Type B pancreatic cell (in vitro differentiated cells): ENCODE data around the gene ACVR1B. TPM values are rescaled to one million over a fixed set of nuclear protein-coding genes. Genes with fewer than 3 reads are reported as not detected.
A peak's percentile ranks its signal among the peaks of the same experiment; 100 is the strongest.

Experiments used
- DNase-seq: peaks from one replicate; pipeline ENCODE4 v3.0.0; 2021; ENCODE audit warnings: mixed read lengths; ENCODE audit not compliant: unreplicated experiment; ENCODE audit errors: extremely low spot score
- H3K27ac Mint-ChIP-seq: 2 replicates; pipeline ENCODE4 v1.8.0; 2021; ENCODE audit warnings: mild to moderate bottlenecking, mixed read lengths
- H3K27me3 Mint-ChIP-seq: 2 replicates; pipeline ENCODE4 v1.8.0; 2021; ENCODE audit warnings: mixed read lengths
- H3K36me3 Mint-ChIP-seq: 2 replicates; pipeline ENCODE4 v1.8.0; 2021; ENCODE audit warnings: mixed read lengths
- H3K4me1 Mint-ChIP-seq: one replicate; pipeline ENCODE4 v1.8.0; 2021; ENCODE audit warnings: mixed read lengths; ENCODE audit not compliant: unreplicated experiment
- H3K4me3 Mint-ChIP-seq: 2 replicates; pipeline ENCODE4 v1.8.0; 2021; ENCODE audit warnings: mild to moderate bottlenecking, mixed read lengths
- H3K9me3 Mint-ChIP-seq: 2 replicates; pipeline ENCODE4 v1.8.0; 2021; ENCODE audit warnings: mixed read lengths
- total RNA-seq: library from RNA; stranded (reverse); gene quantifications from 2 replicates; pipeline ENCODE4 v1.2.1, GENCODE V29; 2021; ENCODE audit warnings: low replicate concordance
- TF ChIP-seq, protein P1 (sequence below): fragments of 200-600 bp; sonication (generic); conservative IDR thresholded peaks from 2 replicates; pipeline ENCODE4 v1.5.0; 2021; ENCODE audit warnings: antibody characterized with exemption, mild to moderate bottlenecking

Gene ACVR1B
- total RNA-seq, 1 donor from 2014 or later, result 36.1 TPM

GRCh38 chr12:51954561-51955361, 3.3 kb downstream of the ACVR1B start:
- TF ChIP-seq, protein P1, sequence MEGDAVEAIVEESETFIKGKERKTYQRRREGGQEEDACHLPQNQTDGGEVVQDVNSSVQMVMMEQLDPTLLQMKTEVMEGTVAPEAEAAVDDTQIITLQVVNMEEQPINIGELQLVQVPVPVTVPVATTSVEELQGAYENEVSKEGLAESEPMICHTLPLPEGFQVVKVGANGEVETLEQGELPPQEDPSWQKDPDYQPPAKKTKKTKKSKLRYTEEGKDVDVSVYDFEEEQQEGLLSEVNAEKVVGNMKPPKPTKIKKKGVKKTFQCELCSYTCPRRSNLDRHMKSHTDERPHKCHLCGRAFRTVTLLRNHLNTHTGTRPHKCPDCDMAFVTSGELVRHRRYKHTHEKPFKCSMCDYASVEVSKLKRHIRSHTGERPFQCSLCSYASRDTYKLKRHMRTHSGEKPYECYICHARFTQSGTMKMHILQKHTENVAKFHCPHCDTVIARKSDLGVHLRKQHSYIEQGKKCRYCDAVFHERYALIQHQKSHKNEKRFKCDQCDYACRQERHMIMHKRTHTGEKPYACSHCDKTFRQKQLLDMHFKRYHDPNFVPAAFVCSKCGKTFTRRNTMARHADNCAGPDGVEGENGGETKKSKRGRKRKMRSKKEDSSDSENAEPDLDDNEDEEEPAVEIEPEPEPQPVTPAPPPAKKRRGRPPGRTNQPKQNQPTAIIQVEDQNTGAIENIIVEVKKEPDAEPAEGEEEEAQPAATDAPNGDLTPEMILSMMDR, result no peak
- peak overlapping the region; percentile 61 for H3K27ac Mint-ChIP-seq

DNA sequence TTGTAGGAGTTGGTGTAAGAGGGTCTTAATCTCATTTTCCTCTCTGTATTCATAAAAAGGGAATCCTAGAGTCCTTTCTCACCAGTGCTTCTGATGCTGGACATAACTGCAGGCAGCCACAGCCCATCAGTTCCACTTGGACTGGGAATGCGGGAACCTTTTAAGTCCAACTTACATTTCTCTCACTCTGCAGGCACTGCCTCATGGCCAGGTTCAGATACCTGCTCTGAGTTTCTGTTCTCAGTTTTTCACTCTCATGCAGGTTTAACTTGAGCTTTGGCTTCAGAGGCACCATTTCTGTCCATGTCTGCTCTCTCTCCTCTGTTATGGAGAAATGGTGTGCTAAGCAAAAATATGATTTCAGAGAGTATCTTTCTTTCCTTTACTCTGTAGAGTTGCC, 4.2 kb downstream of the ACVR1B start:
- no peaks in the 10 kb centered on the region for H3K27me3 Mint-ChIP-seq
- H3K4me3 Mint-ChIP-seq, result peak overlapping the region; percentile 56
- TF ChIP-seq, protein P1, result no peak
- no peak for DNase-seq
- H3K4me1 Mint-ChIP-seq, result peaks cover 55% of the 10 kb centered on the region
- no peaks in the 10 kb centered on the region for H3K9me3 Mint-ChIP-seq
- H3K36me3 Mint-ChIP-seq, result peaks cover 6% of the 10 kb centered on the region
- no peak overlapping the region for H3K27ac Mint-ChIP-seq

More at GRCh38 chr12:51954561-51955361, 3.3 kb downstream of the ACVR1B start:
- no peaks in the 10 kb centered on the region for H3K9me3 Mint-ChIP-seq
- peak overlapping the region; percentile 83 for H3K4me3 Mint-ChIP-seq
- H3K4me1 Mint-ChIP-seq, result peaks cover 58% of the 10 kb centered on the region
- peaks cover 6% of the 10 kb centered on the region for H3K36me3 Mint-ChIP-seq
- H3K27me3 Mint-ChIP-seq, result peaks cover 6% of the 10 kb centered on the region
- no peak for DNase-seq

DNA sequence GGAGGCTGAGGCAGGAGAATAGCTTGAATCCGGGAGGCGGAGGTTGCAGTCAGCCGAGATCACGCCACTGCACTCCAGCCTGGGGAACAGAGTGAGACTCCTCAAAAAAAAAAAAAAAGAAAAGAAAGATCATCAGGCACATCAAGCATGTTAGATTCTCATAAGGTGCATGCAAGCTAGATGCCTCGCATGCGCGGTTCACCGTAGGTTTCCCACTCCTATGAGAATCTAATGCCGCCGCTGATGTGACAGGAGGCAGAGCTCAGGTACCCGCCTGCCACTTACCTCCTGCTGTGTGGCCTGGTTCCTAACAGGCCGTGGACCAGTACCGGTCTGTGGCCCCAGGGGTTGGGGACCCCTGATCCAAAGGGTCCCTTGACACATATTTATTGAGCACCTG, 7.0 kb downstream of the ACVR1B start:
- no peak overlapping the region for H3K4me3 Mint-ChIP-seq
- no peaks in the 10 kb centered on the region for H3K27me3 Mint-ChIP-seq
- peaks cover 13% of the 10 kb centered on the region for H3K36me3 Mint-ChIP-seq
- H3K27ac Mint-ChIP-seq, result no peak overlapping the region
- TF ChIP-seq, protein P1, result no peak
- no peaks in the 10 kb centered on the region for H3K9me3 Mint-ChIP-seq
- DNase-seq, result no peak
- peaks cover 61% of the 10 kb centered on the region for H3K4me1 Mint-ChIP-seq

- peak overlapping the region; percentile 6 for H3K27ac Mint-ChIP-seq
- no peaks in the 10 kb centered on the region for H3K27me3 Mint-ChIP-seq
- H3K9me3 Mint-ChIP-seq, result no peaks in the 10 kb centered on the region
- H3K36me3 Mint-ChIP-seq, result peaks cover 13% of the 10 kb centered on the region
- DNase-seq, result no peak
- peaks cover 55% of the 10 kb centered on the region for H3K4me1 Mint-ChIP-seq
- TF ChIP-seq, protein P1, result no peak
- H3K4me3 Mint-ChIP-seq, result peak overlapping the region; percentile 3
These were observed 7.7 kb downstream of the ACVR1B start for GRCh38 chr12:51959211-51959610.

- Mint-ChIP-seq H3K9me3 (no peaks in the 10 kb centered on the region), H3K27me3 (no peaks in the 10 kb centered on the region), H3K27ac (no peak overlapping the region), H3K4me3 (no peak overlapping the region), H3K36me3 (peaks cover 19% of the 10 kb centered on the region), H3K4me1 (peaks cover 47% of the 10 kb centered on the region)
- TF ChIP-seq, protein P1, result no peak
- no peak for DNase-seq
These were observed 8.4 kb downstream of the ACVR1B start for GRCh38 chr12:51959921-51960320.
